CD4-positive, alpha-beta T cell treated with Interleukin-10 for 1 hour (primary cell): ENCODE results near the gene BAZ1A.
"Not testable (repeated sequence)": the region's sequence is repeated elsewhere in the genome, so short reads cannot be mapped to it uniquely, and the experiment has no call there.

Experiments
- DNase-seq: peaks from one replicate; pipeline ENCODE4 v3.0.0-alpha.2; 2020

The BAZ1A gene

GRCh38 chr14:34780646-34781045 lies 94.5 kb downstream of the BAZ1A start:
- DNase-seq: no peak

GRCh38 chr14:34778744-34779143 lies 96.4 kb downstream of the BAZ1A start:
- no peak for DNase-seq

GRCh38 chr14:34776611-34777010 lies 98.5 kb downstream of the BAZ1A start:
- DNase-seq: no peak

- DNase-seq: no peak
Observed at GRCh38 chr14:34775922-34776321, 99.2 kb downstream of the BAZ1A start.

GRCh38 chr14:34775342-34775741 lies 99.8 kb downstream of the BAZ1A start:
- DNase-seq: no peak

- no peak for DNase-seq
Observed at GRCh38 chr14:34770901-34771300, 104.3 kb downstream of the BAZ1A start.

GRCh38 chr14:34766606-34767005 lies 108.6 kb downstream of the BAZ1A start:
- DNase-seq: no peak

GRCh38 chr14:34766060-34766459 lies 109.1 kb downstream of the BAZ1A start:
- DNase-seq: no peak

GRCh38 chr14:34755215-34755614 lies 119.9 kb downstream of the BAZ1A start:
- no peak for DNase-seq

GRCh38 chr14:34754687-34755086 lies 120.5 kb downstream of the BAZ1A start:
- no peak for DNase-seq

- DNase-seq: no peak
Observed at GRCh38 chr14:34750670-34751069, 124.5 kb downstream of the BAZ1A start.

- no peak for DNase-seq
Observed at GRCh38 chr14:34750233-34750632, 124.9 kb downstream of the BAZ1A start.

- no peak for DNase-seq
Observed at GRCh38 chr14:34749408-34749807, 125.8 kb downstream of the BAZ1A start.

GRCh38 chr14:34742270-34743115 lies 132.7 kb downstream of the BAZ1A start:
- peak; percentile 7 for DNase-seq

GRCh38 chr14:34741840-34742239 lies 133.3 kb downstream of the BAZ1A start:
- peak; percentile 56 for DNase-seq

- not testable (repeated sequence) for DNase-seq
Observed at GRCh38 chr14:34740139-34740538, 135.0 kb downstream of the BAZ1A start.

GRCh38 chr14:34737079-34737478 lies 138.1 kb downstream of the BAZ1A start:
- not testable (repeated sequence) for DNase-seq

- no peak for DNase-seq
Observed at GRCh38 chr14:34733245-34733644, 141.9 kb downstream of the BAZ1A start.

- DNase-seq: no peak
Observed at GRCh38 chr14:34732802-34733201, 142.4 kb downstream of the BAZ1A start.

- DNase-seq: no peak
Observed at GRCh38 chr14:34723867-34724266, 151.3 kb downstream of the BAZ1A start.

- peak; percentile 60 for DNase-seq
Observed at GRCh38 chr14:34722723-34723545, 152.2 kb downstream of the BAZ1A start.

GRCh38 chr14:34721129-34721528 lies 154.0 kb downstream of the BAZ1A start:
- no peak for DNase-seq

GRCh38 chr14:34718750-34719304 lies 156.3 kb downstream of the BAZ1A start:
- no peak for DNase-seq
